Spleen (tissue), 7 donors: ENCODE data around the gene KCNAB1.

Experiments used
- CTCF ChIP-seq, 11 experiments: fragments of 200-600 bp in 7 of 11; fragments of 450-650 bp in 4 of 11; sonication (generic) in 4 of 11; IDR thresholded peaks in 8 of 11; conservative IDR thresholded peaks in 3 of 11; 1 replicate in 7 of 11; 2 replicates in 4 of 11; pipeline versions ENCODE4 v1.4.0 to v1.8.0; 2016 to 2021; ENCODE audit warnings: antibody characterized with exemption in 11 of 11, inconsistent platforms in 4 of 11, mild to moderate bottlenecking in 1 of 11
- POLR2A ChIP-seq, 3 donors: fragments of 450-650 bp; IDR thresholded peaks; one replicate each; pipeline ENCODE4 v1.5.1; 2017; ENCODE audit warnings: antibody characterized with exemption in 3 of 3, mild to moderate bottlenecking in 1 of 3
- POLR2AphosphoS5 ChIP-seq, 3 donors: sonication (generic); formaldehyde crosslinking; IDR thresholded peaks; one replicate each; pipeline ENCODE4 v1.5.1; 2017; ENCODE audit warnings: antibody characterized with exemption in 3 of 3
- donor health status: DM: no; HTN: no; CAD: no; lungs with moderate emphysema.
- donor health status: DM: no; HTN: no; CAD: no.
- donor health status: DM: no; HTN: no; CAD: no.

GRCh38 chr3:156561533-156561932 is 441.2 kb downstream of the KCNAB1 start:
- TF ChIP-seq CTCF (IDR thresholded peaks at IDR 0.05 in 8 of 11, conservative IDR thresholded peaks at IDR 0.05 in 3 of 11) = no peak
- no peak for TF ChIP-seq POLR2A (IDR thresholded peaks at IDR 0.05)
- no peak for TF ChIP-seq POLR2AphosphoS5 (IDR thresholded peaks at IDR 0.05)
